ENCODE measurements around the gene ELK1. TPM values are rescaled to one million over a fixed set of nuclear protein-coding genes. Genes with fewer than 3 reads are reported as not detected.

ELK1 gene
- total RNA-seq, 4 donors from 2014 or later = 11.6 to 27.5 (median 18.6) TPM

DNA sequence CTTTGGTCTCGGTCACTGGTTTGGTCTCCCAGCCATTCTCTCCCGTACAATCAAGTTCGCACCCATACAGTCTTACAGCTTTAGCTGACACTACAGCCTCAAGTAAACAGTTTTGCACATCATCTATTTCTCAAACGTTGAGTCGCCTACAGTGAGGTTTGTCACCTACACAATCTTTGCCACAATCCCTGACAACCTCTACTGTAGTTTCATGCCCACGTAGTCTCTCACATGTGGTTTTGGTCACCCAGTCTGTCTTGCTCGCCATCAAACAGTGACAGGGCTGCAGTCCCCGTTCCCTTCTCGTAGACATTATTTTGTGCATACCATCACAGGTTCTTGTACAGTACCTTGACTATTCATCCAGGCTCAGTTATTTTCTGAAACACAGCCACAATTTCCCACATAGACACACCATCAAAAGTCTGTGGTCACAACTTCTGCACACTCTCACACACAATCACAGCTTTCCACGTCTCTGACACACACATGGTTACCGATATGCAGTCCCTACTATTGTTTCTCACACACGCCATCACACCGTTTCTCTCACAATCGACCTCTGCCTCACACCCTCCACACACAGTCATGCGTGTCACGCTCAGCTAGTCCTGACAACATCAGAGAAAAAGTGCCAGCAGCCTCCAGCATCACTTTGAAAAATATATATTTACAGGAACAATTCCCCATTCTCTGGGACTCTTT, 15.3 kb downstream of the ELK1 start:
- Histone ChIP-seq H3K36me3 (peaks cover 0 to 8% (median 0%) of the 10 kb centered on the region in 4 donors), H3K27ac (no peak overlapping the region), H3K9me3 (no peaks in the 10 kb centered on the region), H3K27me3 (no peaks in the 10 kb centered on the region), H3K4me3 (no peak overlapping the region), H3K4me1 (no peaks in the 10 kb centered on the region)
- DNase-seq = no peak
- TF ChIP-seq EP300 (IDR thresholded peaks at IDR 0.05; ENCODE audit: low read depth) (no peak), POLR2AphosphoS5 (IDR thresholded peaks at IDR 0.05) (no peak), POLR2A (IDR thresholded peaks at IDR 0.05) (no peak)
- TF ChIP-seq, protein P1, sequence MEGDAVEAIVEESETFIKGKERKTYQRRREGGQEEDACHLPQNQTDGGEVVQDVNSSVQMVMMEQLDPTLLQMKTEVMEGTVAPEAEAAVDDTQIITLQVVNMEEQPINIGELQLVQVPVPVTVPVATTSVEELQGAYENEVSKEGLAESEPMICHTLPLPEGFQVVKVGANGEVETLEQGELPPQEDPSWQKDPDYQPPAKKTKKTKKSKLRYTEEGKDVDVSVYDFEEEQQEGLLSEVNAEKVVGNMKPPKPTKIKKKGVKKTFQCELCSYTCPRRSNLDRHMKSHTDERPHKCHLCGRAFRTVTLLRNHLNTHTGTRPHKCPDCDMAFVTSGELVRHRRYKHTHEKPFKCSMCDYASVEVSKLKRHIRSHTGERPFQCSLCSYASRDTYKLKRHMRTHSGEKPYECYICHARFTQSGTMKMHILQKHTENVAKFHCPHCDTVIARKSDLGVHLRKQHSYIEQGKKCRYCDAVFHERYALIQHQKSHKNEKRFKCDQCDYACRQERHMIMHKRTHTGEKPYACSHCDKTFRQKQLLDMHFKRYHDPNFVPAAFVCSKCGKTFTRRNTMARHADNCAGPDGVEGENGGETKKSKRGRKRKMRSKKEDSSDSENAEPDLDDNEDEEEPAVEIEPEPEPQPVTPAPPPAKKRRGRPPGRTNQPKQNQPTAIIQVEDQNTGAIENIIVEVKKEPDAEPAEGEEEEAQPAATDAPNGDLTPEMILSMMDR (IDR thresholded peaks at IDR 0.05) = no peak
- intact Hi-C loops (cut with DNase I; ENCODE audit: low total_unique reads) = loop anchor here (10.0 kb wide), 1 partner anchor 60 kb away; no protein-coding TSS in a partner anchor
- in situ Hi-C loops (cut with MboI; ENCODE audit: low pct_ligation_motif_present in 1 of 4, low pct_unique_long_range_greater_than_20kb in 1 of 4, low sequenced_read_pairs in 3 of 4) = no loop called here
- WGBS, 2 donors (ENCODE audit: low coverage in 1 of 2) = 84% methylated on average over 16 of the region's 16 CpGs; no CpG with 5 or more reads in 1 of the 2 donors

DNA sequence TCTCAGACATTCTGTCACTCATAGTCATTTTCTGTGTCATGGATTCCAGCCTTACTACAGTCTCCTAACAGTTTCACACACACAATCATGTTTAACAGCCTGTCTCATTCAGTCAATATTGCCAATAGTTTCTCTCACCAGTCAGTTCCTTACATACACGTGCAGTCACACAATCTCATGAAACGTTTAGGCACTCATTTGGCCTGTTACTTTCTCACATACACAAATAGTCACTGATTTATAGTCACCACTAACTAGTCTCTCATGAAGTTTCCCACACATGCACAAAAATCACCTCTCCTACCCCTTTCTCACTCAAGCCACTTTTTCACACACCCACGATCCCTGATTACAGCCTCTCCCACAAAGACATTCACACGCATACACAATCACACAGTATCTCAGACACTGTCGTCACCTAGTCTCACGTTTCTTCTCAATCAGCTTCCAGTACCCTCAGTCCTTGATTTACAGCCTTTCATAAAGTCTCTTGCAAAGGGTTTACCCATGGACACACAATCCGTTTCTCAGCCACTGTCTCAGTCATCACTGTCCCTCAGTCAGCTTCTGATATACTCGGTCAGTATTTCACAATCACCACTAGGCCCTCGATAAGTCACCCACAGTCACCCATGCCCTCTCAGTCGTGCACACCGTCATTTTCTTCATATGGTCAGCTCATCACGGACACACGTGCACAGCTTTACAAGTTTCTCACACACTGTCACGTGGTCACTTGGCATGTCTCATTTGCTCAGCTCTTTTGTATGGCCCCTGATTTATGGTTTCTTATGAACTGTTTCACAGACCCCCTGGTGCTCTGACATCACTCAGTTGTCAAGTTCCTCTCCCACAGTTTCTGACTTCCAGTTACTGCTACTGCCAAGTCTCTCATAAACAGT, 16.4 kb downstream of the ELK1 start:
- WGBS, 2 donors (ENCODE audit: low coverage in 1 of 2) = 70% methylated on average over 13 to 14 of the region's 14 CpGs
- Histone ChIP-seq H3K27ac (no peak overlapping the region), H3K36me3 (no peaks in the 10 kb centered on the region), H3K4me1 (no peaks in the 10 kb centered on the region), H3K4me3 (no peak overlapping the region), H3K9me3 (no peaks in the 10 kb centered on the region), H3K27me3 (no peaks in the 10 kb centered on the region)
- TF ChIP-seq, protein P1 (IDR thresholded peaks at IDR 0.05) = no peak
- TF ChIP-seq EP300 (IDR thresholded peaks at IDR 0.05; ENCODE audit: low read depth) = no peak
- TF ChIP-seq POLR2A (IDR thresholded peaks at IDR 0.05) = no peak
- TF ChIP-seq POLR2AphosphoS5 (IDR thresholded peaks at IDR 0.05) = no peak
- in situ Hi-C loops (cut with MboI; ENCODE audit: low pct_ligation_motif_present in 1 of 4, low pct_unique_long_range_greater_than_20kb in 1 of 4, low sequenced_read_pairs in 3 of 4) (no loop called here), intact Hi-C loops (cut with DNase I; ENCODE audit: low total_unique reads) (loop anchor here (10.0 kb wide), 1 partner anchor 59 kb away; no protein-coding TSS in a partner anchor)
- no peak for DNase-seq

DNA sequence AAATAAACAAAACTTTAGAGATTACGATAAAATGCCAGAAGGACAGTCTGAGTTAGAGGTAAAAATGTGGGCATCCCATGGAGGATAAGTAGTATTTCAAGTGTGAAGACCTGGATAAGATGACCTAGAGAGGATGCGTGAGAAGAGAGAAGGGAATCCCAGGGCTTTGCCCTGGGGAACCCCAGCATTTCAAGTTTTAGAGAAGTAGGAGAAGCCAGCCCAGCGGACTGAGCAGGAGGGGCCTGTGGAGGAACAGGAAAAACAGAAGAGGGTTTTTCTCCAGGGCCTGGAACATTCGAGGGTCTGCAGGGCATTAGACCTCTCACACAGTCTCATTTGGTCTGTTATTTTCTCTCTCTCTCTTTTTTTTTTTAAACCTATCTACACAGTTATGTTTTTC, 17.7 kb downstream of the ELK1 start:
- H3K9me3 ChIP-seq = no peaks in the 10 kb centered on the region
- H3K27ac ChIP-seq = no peak overlapping the region
- H3K36me3 ChIP-seq = no peaks in the 10 kb centered on the region
- DNase-seq = no peak
- H3K4me3 ChIP-seq = no peak overlapping the region
- 65 to 74% methylated on average over 3 to 4 of the region's 4 CpGs for WGBS, 2 donors (ENCODE audit: low coverage in 1 of 2)
- intact Hi-C loops (cut with DNase I; ENCODE audit: low total_unique reads) = loop anchor here (10.0 kb wide), 1 partner anchor 58 kb away; no protein-coding TSS in a partner anchor
- in situ Hi-C loops (cut with MboI; ENCODE audit: low pct_ligation_motif_present in 1 of 4, low pct_unique_long_range_greater_than_20kb in 1 of 4, low sequenced_read_pairs in 3 of 4) = no loop called here
- no peaks in the 10 kb centered on the region for H3K4me1 ChIP-seq
- no peaks in the 10 kb centered on the region for H3K27me3 ChIP-seq
- TF ChIP-seq POLR2AphosphoS5 (IDR thresholded peaks at IDR 0.05) = no peak
- TF ChIP-seq EP300 (IDR thresholded peaks at IDR 0.05; ENCODE audit: low read depth) = no peak
- TF ChIP-seq POLR2A (IDR thresholded peaks at IDR 0.05) = no peak
- TF ChIP-seq, protein P1 (IDR thresholded peaks at IDR 0.05) = no peak

DNA sequence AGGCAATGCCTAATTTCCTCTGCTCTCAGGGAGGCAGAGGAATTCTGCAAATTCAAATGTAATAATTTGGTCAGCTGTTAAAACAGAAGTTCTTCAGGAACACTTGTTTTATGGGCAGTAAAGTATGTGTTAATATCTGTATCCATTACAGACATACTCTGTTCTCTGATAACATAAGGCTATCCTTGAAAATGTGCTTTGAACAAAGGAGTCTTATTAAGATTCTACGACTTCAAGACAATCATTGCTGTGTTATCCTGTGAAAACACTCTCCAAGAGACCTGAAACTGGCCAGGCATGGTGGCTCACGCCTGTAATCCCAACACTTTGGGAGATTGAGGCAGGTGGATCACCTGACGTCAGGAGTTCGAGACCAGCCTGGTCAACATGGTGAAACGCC, 18.7 kb downstream of the ELK1 start:
- Histone ChIP-seq H3K4me3 (no peak overlapping the region), H3K4me1 (no peaks in the 10 kb centered on the region), H3K27ac (no peak overlapping the region), H3K9me3 (no peaks in the 10 kb centered on the region), H3K27me3 (no peaks in the 10 kb centered on the region), H3K36me3 (no peaks in the 10 kb centered on the region)
- TF ChIP-seq POLR2A (IDR thresholded peaks at IDR 0.05) (no peak), POLR2AphosphoS5 (IDR thresholded peaks at IDR 0.05) (no peak)
- TF ChIP-seq, protein P1 (IDR thresholded peaks at IDR 0.05) = no peak
- in situ Hi-C loops (cut with MboI; ENCODE audit: low pct_ligation_motif_present in 1 of 4, low pct_unique_long_range_greater_than_20kb in 1 of 4, low sequenced_read_pairs in 3 of 4) = no loop called here
- intact Hi-C loops (cut with DNase I; ENCODE audit: low total_unique reads) = loop anchor here (10.0 kb wide), 1 partner anchor 57 kb away; no protein-coding TSS in a partner anchor
- 40 to 67% methylated on average over 1 to 5 of the region's 5 CpGs for WGBS, 2 donors (ENCODE audit: low coverage in 1 of 2)
- DNase-seq = no peak
